B cell (primary cell): ENCODE data around the gene ADCY1. TPM values are rescaled to one million over a fixed set of nuclear protein-coding genes. Genes with fewer than 3 reads are reported as not detected.

ENCODE experiments used
- ATAC-seq: fragments of 200-7000 bp; cut with Tn5 transposase; one replicate; pipeline ENCODE4 v1.10.0; 2021; ENCODE audit warnings: low read depth, mild to moderate bottlenecking, moderate number of reproducible peaks, moderate library complexity
- CTCF ChIA-PET: fragments of 350-600 bp; sonication (Branson Sonifier 250); formaldehyde crosslinking; loops from one replicate; lab custom pipeline; 2021; ENCODE audit warnings: antibody characterized with exemption, inconsistent platforms; lab: Charles Lee
- POLR2A ChIA-PET: fragments of 350-600 bp; sonication (Branson Sonifier 250); formaldehyde crosslinking; loops from one replicate; lab custom pipeline; 2021; ENCODE audit warnings: antibody characterized with exemption; lab: Charles Lee
- DNase-seq: peaks from one replicate; pipeline ENCODE4 v3.0.0; 2013
- H2AFZ ChIP-seq: 2 replicates; pipeline ENCODE4 v1.6.1; 2012; ENCODE audit warnings: mild to moderate bottlenecking, low read depth, low read length; ENCODE audit not compliant: insufficient read depth, poor library complexity, severe bottlenecking
- H3K27ac ChIP-seq, 2 donors: 1 replicate in 1 of 2; 2 replicates in 1 of 2; pipeline ENCODE4 v1.5.1; 2012 to 2013; ENCODE audit warnings: low read length in 2 of 2, mild to moderate bottlenecking in 2 of 2, moderate library complexity in 1 of 2
- H3K27me3 ChIP-seq, 4 experiments: fragments of 200-600 bp in 1 of 4; sonication (generic) in 1 of 4; replicated peaks in 1 of 4; 1 replicate in 2 of 4; 2 replicates in 2 of 4; pipeline versions ENCODE4 v1.6.1 to v1.7.0; 2013 to 2016; ENCODE audit warnings: low read length in 3 of 4, mild to moderate bottlenecking in 2 of 4, mixed read lengths in 1 of 4, moderate library complexity in 1 of 4; ENCODE audit not compliant: insufficient read depth in 4 of 4, control insufficient read depth in 3 of 4; ENCODE audit errors: control extremely low read depth in 1 of 4
- H3K36me3 ChIP-seq, 2 experiments: replicated peaks in 1 of 2; 1 replicate in 1 of 2; 2 replicates in 1 of 2; pipeline versions ENCODE4 v1.6.1 to v1.7.1; 2013; ENCODE audit warnings: low read length in 1 of 2; ENCODE audit not compliant: insufficient read depth in 2 of 2, control insufficient read depth in 1 of 2; ENCODE audit errors: control extremely low read depth in 1 of 2, extremely low read depth in 1 of 2
- H3K4me1 ChIP-seq, 2 donors: fragments of 200-600 bp in 1 of 2; sonication (generic) in 1 of 2; 1 replicate in 1 of 2; 2 replicates in 1 of 2; pipeline versions ENCODE4 v1.5.1 to v1.6.1; 2013 to 2017; ENCODE audit warnings: low read length in 2 of 2; ENCODE audit not compliant: control insufficient read depth in 2 of 2, insufficient read depth in 2 of 2
- H3K4me2 ChIP-seq: replicated peaks from 2 replicates; pipeline ENCODE3; 2012; ENCODE audit warnings: mild to moderate bottlenecking, low read depth, low read length; ENCODE audit not compliant: poor library complexity, severe bottlenecking
- H3K4me3 ChIP-seq, 5 experiments: fragments of 200-600 bp in 1 of 5; sonication (generic) in 1 of 5; 1 replicate in 3 of 5; 2 replicates in 2 of 5; pipeline versions ENCODE4 v1.5.1 to v1.7.0; 2011 to 2016; ENCODE audit warnings: low read length in 4 of 5, mild to moderate bottlenecking in 4 of 5, low read depth in 2 of 5, control low read depth in 1 of 5, moderate library complexity in 1 of 5; ENCODE audit not compliant: insufficient read depth in 1 of 5; ENCODE audit errors: control extremely low read depth in 1 of 5, extremely low read depth in 1 of 5
- H3K79me2 ChIP-seq: fragments of 200-600 bp; sonication (generic); one replicate; pipeline ENCODE4 v1.6.0; 2016; ENCODE audit warnings: low read length; ENCODE audit not compliant: control insufficient read depth, insufficient read depth
- H3K9ac ChIP-seq: fragments of 200-600 bp; sonication (generic); 2 replicates; pipeline ENCODE4 v1.6.1; 2017; ENCODE audit warnings: mild to moderate bottlenecking, low read length, moderate library complexity
- H3K9me3 ChIP-seq, 3 donors: one replicate each; pipeline versions ENCODE4 v1.6.1 to v1.7.1; 2013; ENCODE audit warnings: low read length in 2 of 3; ENCODE audit not compliant: control insufficient read depth in 2 of 3, insufficient read depth in 1 of 3; ENCODE audit errors: control extremely low read depth in 1 of 3
- H4K20me1 ChIP-seq: 2 replicates; pipeline ENCODE4 v1.6.0; 2012; ENCODE audit warnings: mild to moderate bottlenecking, low read length; ENCODE audit not compliant: insufficient read depth, control insufficient read depth, poor library complexity, severe bottlenecking
- H3K27ac Mint-ChIP-seq: one replicate; pipeline ENCODE4 v1.8.0; 2021; ENCODE audit warnings: mixed read lengths
- H3K27me3 Mint-ChIP-seq: one replicate; pipeline ENCODE4 v1.8.0; 2021; ENCODE audit warnings: mixed read lengths
- H3K4me1 Mint-ChIP-seq: one replicate; pipeline ENCODE4 v1.8.0; 2021; ENCODE audit warnings: mixed read lengths
- H3K4me3 Mint-ChIP-seq: one replicate; pipeline ENCODE4 v1.8.0; 2021; ENCODE audit warnings: mixed read lengths
- H3K9me3 Mint-ChIP-seq: one replicate; pipeline ENCODE4 v1.8.0; 2022; ENCODE audit warnings: mixed read lengths; ENCODE audit not compliant: insufficient read depth
- EZH2 ChIP-seq: IDR thresholded peaks from 2 replicates; pipeline ENCODE4 v1.6.1; 2012; ENCODE audit warnings: borderline replicate concordance, low read depth, mild to moderate bottlenecking, moderate library complexity, low read length; ENCODE audit not compliant: insufficient read depth, poor library complexity, severe bottlenecking
- WGBS: methylation state at CpG from one replicate; pipeline ENCODE4 v1.1.5; 2013; ENCODE audit warnings: missing lambda C conversion rate; ENCODE audit not compliant: insufficient coverage; 5-methylcytosine and 5-hydroxymethylcytosine counted together
- intact Hi-C: fragments of 100-400 bp; cut with micrococcal nuclease; formaldehyde crosslinking; loops from one replicate; pipeline ENCODE4 v1.10.0; 2022
- polyA plus RNA-seq: library from polyadenylated mRNA; depleted of rRNA; stranded (reverse); fragments of >200 nt; gene quantifications from 2 replicates; pipeline ENCODE4 v1.2.3, GENCODE V29; 2012
- total RNA-seq, 2 donors: library from RNA; stranded (reverse); fragments of 120-200 nt in 1 of 2; gene quantifications; 1 replicate in 1 of 2; 2 replicates in 1 of 2; pipeline versions ENCODE4 v1.2.3 to v1.2.4, GENCODE V29; 2013 to 2022
- TF ChIP-seq, protein P1 (sequence below): fragments of 200-600 bp; IDR thresholded peaks from one replicate; pipeline ENCODE4 v1.8.0; 2022; ENCODE audit warnings: antibody characterized with exemption, mild to moderate bottlenecking

ADCY1 gene
- total and polyA plus RNA-seq, 2 donors (not counting 1 experiment from before 2014, with no cell fraction given) = 0.05 to 0.12 TPM

DNA sequence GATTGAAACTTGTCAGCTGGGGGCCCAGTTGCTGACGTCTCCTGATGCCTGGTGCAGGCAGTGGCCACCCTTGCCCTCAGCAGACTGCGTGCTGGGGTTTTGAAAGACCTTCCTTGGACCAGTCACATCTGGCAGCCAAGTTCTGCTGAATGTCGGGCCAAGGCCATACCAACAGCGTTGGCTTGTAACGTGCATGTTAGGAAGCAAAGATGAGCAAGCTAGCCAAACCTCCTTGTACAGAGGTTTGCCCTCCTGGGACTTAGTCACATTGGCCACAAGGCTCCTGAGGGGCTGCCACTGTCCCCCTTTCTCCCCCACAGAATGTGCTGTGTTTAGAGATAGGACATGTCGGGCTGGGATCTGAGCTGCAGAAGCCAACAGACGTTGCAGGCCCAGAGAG lies 49.0 kb downstream of the ADCY1 start:
- Mint-ChIP-seq H3K27ac (no peak overlapping the region), H3K4me3 (no peak overlapping the region), H3K9me3 (peaks cover 10% of the 10 kb centered on the region), H3K27me3 (no peaks in the 10 kb centered on the region), H3K4me1 (no peaks in the 10 kb centered on the region)
- H3K9me3 ChIP-seq = peaks cover 0 to 31% (median 2%) of the 10 kb centered on the region in 3 donors
- no peaks in the 10 kb centered on the region for H3K79me2 ChIP-seq
- no peak overlapping the region for H3K4me2 ChIP-seq
- H3K36me3 ChIP-seq = no peaks in the 10 kb centered on the region
- H3K4me1 ChIP-seq = no peaks in the 10 kb centered on the region
- H2AFZ ChIP-seq = no peak overlapping the region
- no peak overlapping the region for H3K9ac ChIP-seq
- H3K27me3 ChIP-seq = no peaks in the 10 kb centered on the region
- DNase-seq (no peak), ATAC-seq (no peak)
- intact Hi-C loops = no loop called here
- no peak overlapping the region for H3K4me3 ChIP-seq
- POLR2A ChIA-PET = no interaction called here
- TF ChIP-seq, protein P1, sequence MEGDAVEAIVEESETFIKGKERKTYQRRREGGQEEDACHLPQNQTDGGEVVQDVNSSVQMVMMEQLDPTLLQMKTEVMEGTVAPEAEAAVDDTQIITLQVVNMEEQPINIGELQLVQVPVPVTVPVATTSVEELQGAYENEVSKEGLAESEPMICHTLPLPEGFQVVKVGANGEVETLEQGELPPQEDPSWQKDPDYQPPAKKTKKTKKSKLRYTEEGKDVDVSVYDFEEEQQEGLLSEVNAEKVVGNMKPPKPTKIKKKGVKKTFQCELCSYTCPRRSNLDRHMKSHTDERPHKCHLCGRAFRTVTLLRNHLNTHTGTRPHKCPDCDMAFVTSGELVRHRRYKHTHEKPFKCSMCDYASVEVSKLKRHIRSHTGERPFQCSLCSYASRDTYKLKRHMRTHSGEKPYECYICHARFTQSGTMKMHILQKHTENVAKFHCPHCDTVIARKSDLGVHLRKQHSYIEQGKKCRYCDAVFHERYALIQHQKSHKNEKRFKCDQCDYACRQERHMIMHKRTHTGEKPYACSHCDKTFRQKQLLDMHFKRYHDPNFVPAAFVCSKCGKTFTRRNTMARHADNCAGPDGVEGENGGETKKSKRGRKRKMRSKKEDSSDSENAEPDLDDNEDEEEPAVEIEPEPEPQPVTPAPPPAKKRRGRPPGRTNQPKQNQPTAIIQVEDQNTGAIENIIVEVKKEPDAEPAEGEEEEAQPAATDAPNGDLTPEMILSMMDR = no peak
- TF ChIP-seq EZH2 = no peak
- H4K20me1 ChIP-seq = no peaks in the 10 kb centered on the region
- WGBS = 86% methylated on average over 7 of the region's 7 CpGs
- no peak overlapping the region for H3K27ac ChIP-seq
- CTCF ChIA-PET = no interaction called here

DNA sequence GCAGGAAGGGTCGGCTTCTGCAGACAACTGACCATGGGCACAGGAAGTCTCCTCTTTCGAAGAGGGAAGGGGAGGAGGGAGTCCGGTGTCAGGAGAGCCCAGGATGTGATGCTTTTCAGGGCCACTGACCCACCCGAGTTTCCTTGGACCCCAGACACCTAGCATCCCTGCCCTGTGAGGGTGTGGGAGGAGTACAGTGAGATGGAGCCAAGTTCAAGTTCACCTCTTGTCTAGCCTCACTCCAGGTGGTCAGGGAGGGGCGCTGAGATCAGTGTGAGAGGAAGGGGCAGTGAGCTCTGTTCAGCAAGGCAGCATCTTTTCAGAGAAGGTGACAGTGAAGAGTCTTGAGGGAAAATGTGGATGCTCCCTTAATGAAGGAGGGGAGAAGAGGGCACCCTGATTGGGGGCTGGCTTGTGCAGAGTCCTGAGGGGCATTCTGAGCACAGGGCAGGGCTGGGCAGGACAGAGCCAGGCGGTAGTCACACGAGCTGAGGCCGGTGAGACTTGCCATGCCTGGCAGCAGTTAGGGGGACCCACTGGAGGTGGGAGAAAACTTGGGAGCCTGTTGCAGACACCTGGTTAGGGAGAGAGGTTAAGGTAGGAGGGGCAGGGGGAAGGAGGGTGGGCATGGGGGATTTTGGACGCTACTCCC lies 49.7 kb downstream of the ADCY1 start:
- ChIA-PET POLR2A (no interaction called here), CTCF (no interaction called here)
- Histone ChIP-seq H3K9me3 (peaks cover 0 to 32% (median 0%) of the 10 kb centered on the region in 3 donors), H3K27me3 (no peaks in the 10 kb centered on the region), H3K4me1 (no peaks in the 10 kb centered on the region), H3K9ac (no peak overlapping the region), H3K27ac (no peak overlapping the region), H2AFZ (no peak overlapping the region), H3K79me2 (no peaks in the 10 kb centered on the region), H4K20me1 (no peaks in the 10 kb centered on the region), H3K4me3 (no peak overlapping the region), H3K36me3 (no peaks in the 10 kb centered on the region), H3K4me2 (no peak overlapping the region)
- 83% methylated on average over 5 of the region's 9 CpGs for WGBS
- DNase-seq (no peak), ATAC-seq (no peak)
- no peaks in the 10 kb centered on the region for H3K27me3 Mint-ChIP-seq
- no peak for TF ChIP-seq EZH2
- TF ChIP-seq, protein P1 = no peak
- H3K4me1 Mint-ChIP-seq = no peaks in the 10 kb centered on the region
- peaks cover 10% of the 10 kb centered on the region for H3K9me3 Mint-ChIP-seq
- intact Hi-C loops = no loop called here
- no peak overlapping the region for H3K27ac Mint-ChIP-seq
- H3K4me3 Mint-ChIP-seq = no peak overlapping the region
